ENCODE data around the gene PAQR4.
"Not testable (repeated sequence)": the region's sequence is repeated elsewhere in the genome, so short reads cannot be mapped to it uniquely, and the experiment has no call there.

The PAQR4 gene

GRCh38 chr16:2929693-2930092, 39.5 kb upstream of the PAQR4 start:
- H3K9me3 ChIP-seq (ENCODE audit: control insufficient read depth in 1 of 2, low read length in 2 of 2), result no peaks in the 10 kb centered on the region
- H3K4me1 ChIP-seq (ENCODE audit: control insufficient read depth in 1 of 2, insufficient read depth in 2 of 2, low read length in 2 of 2), result peaks cover 0 to 4% of the 10 kb centered on the region in 2 donors
- H3K36me3 ChIP-seq (ENCODE audit: control insufficient read depth in 1 of 2, insufficient read depth in 2 of 2, low read length in 2 of 2), result peaks cover 4 to 28% of the 10 kb centered on the region in 2 donors
- no peak overlapping the region for H3K4me3 ChIP-seq (ENCODE audit: low read depth in 1 of 2, low read length in 2 of 2)
- no peaks in the 10 kb centered on the region for H3K27me3 ChIP-seq (ENCODE audit: control insufficient read depth in 1 of 2, insufficient read depth in 2 of 2, low read length in 2 of 2)
- H3K27ac ChIP-seq (ENCODE audit: low read depth, low read length), result no peak overlapping the region
- no peak overlapping the region for H3K9ac ChIP-seq (ENCODE audit: low read depth in 1 of 2, low read length in 2 of 2)

- no peak overlapping the region for H3K27ac ChIP-seq (ENCODE audit: low read depth, low read length)
- peaks cover 4 to 28% of the 10 kb centered on the region in 2 donors for H3K36me3 ChIP-seq (ENCODE audit: control insufficient read depth in 1 of 2, insufficient read depth in 2 of 2, low read length in 2 of 2)
- no peak overlapping the region for H3K9ac ChIP-seq (ENCODE audit: low read depth in 1 of 2, low read length in 2 of 2)
- H3K27me3 ChIP-seq (ENCODE audit: control insufficient read depth in 1 of 2, insufficient read depth in 2 of 2, low read length in 2 of 2), result no peaks in the 10 kb centered on the region
- H3K4me3 ChIP-seq (ENCODE audit: low read depth in 1 of 2, low read length in 2 of 2), result no peak overlapping the region
- peaks cover 0 to 4% of the 10 kb centered on the region in 2 donors for H3K4me1 ChIP-seq (ENCODE audit: control insufficient read depth in 1 of 2, insufficient read depth in 2 of 2, low read length in 2 of 2)
- H3K9me3 ChIP-seq (ENCODE audit: control insufficient read depth in 1 of 2, low read length in 2 of 2), result no peaks in the 10 kb centered on the region
Observed at GRCh38 chr16:2930236-2930635, 38.9 kb upstream of the PAQR4 start.

DNA sequence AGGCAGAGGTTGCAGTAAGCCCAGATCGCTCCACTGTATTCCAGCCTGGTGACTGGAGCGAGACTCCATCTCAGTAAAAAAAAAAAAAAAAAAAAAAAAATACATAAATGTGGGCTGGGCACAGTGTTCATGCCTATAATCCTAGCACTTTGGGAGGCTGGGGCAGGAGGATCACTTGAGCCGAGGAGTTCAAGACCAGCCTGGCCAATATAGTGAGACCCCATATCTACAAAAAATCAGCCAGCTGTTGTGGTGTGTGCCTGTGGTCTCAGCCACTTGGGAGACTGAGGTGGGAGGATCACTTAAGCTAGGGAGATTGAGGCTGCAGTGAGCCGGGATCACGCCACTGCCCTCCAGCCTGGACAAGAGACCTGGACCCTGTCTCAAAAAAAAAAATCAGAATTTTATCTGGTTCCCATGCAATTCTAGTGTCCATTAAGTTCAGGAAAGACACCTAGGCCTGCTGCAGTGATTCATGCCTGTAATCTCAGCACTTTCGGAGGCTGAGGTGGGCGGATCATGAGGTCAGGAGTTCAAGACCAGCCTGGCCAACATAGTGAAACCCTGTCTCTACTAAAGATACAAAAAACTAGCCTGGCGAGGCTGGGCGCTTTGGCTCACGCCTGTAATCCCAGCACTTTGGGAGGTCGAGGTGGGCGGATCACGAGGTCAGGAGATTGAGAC, 37.8 kb upstream of the PAQR4 start:
- not testable (repeated sequence) for H3K27me3 ChIP-seq (ENCODE audit: control insufficient read depth in 1 of 2, insufficient read depth in 2 of 2, low read length in 2 of 2); H3K9me3 ChIP-seq (ENCODE audit: control insufficient read depth in 1 of 2, low read length in 2 of 2); H3K9ac ChIP-seq (ENCODE audit: low read depth in 1 of 2, low read length in 2 of 2); H3K27ac ChIP-seq (ENCODE audit: low read depth, low read length); H3K4me1 ChIP-seq (ENCODE audit: control insufficient read depth in 1 of 2, insufficient read depth in 2 of 2, low read length in 2 of 2); H3K4me3 ChIP-seq (ENCODE audit: low read depth in 1 of 2, low read length in 2 of 2)
- peaks cover 4 to 34% of the 10 kb centered on the region in 2 donors for H3K36me3 ChIP-seq (ENCODE audit: control insufficient read depth in 1 of 2, insufficient read depth in 2 of 2, low read length in 2 of 2)

- peaks cover 4 to 51% of the 10 kb centered on the region in 2 donors for H3K36me3 ChIP-seq (ENCODE audit: control insufficient read depth in 1 of 2, insufficient read depth in 2 of 2, low read length in 2 of 2)
- no peaks in the 10 kb centered on the region for H3K9me3 ChIP-seq (ENCODE audit: control insufficient read depth in 1 of 2, low read length in 2 of 2)
- no peaks in the 10 kb centered on the region for H3K27me3 ChIP-seq (ENCODE audit: control insufficient read depth in 1 of 2, insufficient read depth in 2 of 2, low read length in 2 of 2)
- no peak overlapping the region for H3K9ac ChIP-seq (ENCODE audit: low read depth in 1 of 2, low read length in 2 of 2)
- no peaks in the 10 kb centered on the region for H3K4me1 ChIP-seq (ENCODE audit: control insufficient read depth in 1 of 2, insufficient read depth in 2 of 2, low read length in 2 of 2)
- no peak overlapping the region for H3K4me3 ChIP-seq (ENCODE audit: low read depth in 1 of 2, low read length in 2 of 2)
- H3K27ac ChIP-seq (ENCODE audit: low read depth, low read length), result no peak overlapping the region
Observed at GRCh38 chr16:2933136-2933535, 36.0 kb upstream of the PAQR4 start.

DNA sequence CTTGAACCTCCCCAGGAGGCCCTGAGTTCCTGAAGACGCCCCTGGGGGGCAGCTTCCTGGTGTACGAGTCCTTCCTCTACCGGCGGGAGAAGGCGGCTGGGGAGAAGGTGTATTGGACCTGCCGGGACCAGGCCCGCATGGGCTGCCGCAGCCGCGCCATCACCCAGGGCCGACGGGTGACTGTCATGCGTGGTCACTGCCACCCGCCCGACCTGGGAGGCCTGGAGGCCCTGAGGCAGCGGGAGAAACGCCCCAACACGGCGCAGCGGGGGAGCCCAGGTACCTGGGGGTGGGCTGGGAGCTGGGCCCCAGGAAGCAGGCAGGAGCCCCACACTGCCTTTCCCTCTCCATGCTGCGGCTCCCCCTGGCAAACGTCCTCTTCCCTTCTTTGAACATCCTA, 35.4 kb upstream of the PAQR4 start:
- Histone ChIP-seq H3K4me3 (ENCODE audit: low read depth in 1 of 2, low read length in 2 of 2) (no peak overlapping the region), H3K9me3 (ENCODE audit: control insufficient read depth in 1 of 2, low read length in 2 of 2) (no peaks in the 10 kb centered on the region), H3K27me3 (ENCODE audit: control insufficient read depth in 1 of 2, insufficient read depth in 2 of 2, low read length in 2 of 2) (no peaks in the 10 kb centered on the region), H3K27ac (ENCODE audit: low read depth, low read length) (no peak overlapping the region), H3K36me3 (ENCODE audit: control insufficient read depth in 1 of 2, insufficient read depth in 2 of 2, low read length in 2 of 2) (peaks cover 4 to 54% of the 10 kb centered on the region in 2 donors), H3K9ac (ENCODE audit: low read depth in 1 of 2, low read length in 2 of 2) (no peak overlapping the region), H3K4me1 (ENCODE audit: control insufficient read depth in 1 of 2, insufficient read depth in 2 of 2, low read length in 2 of 2) (no peaks in the 10 kb centered on the region)

- peaks cover 4 to 62% of the 10 kb centered on the region in 2 donors for H3K36me3 ChIP-seq (ENCODE audit: control insufficient read depth in 1 of 2, insufficient read depth in 2 of 2, low read length in 2 of 2)
- no peak overlapping the region for H3K4me3 ChIP-seq (ENCODE audit: low read depth in 1 of 2, low read length in 2 of 2)
Observed at GRCh38 chr16:2934450-2934849, 34.7 kb upstream of the PAQR4 start.

GRCh38 chr16:2936436-2937011, 32.6 kb upstream of the PAQR4 start:
- Histone ChIP-seq H3K9ac (ENCODE audit: low read depth in 1 of 2, low read length in 2 of 2) (no peak overlapping the region), H3K9me3 (ENCODE audit: control insufficient read depth in 1 of 2, low read length in 2 of 2) (no peaks in the 10 kb centered on the region), H3K4me1 (ENCODE audit: control insufficient read depth in 1 of 2, insufficient read depth in 2 of 2, low read length in 2 of 2) (no peaks in the 10 kb centered on the region), H3K36me3 (ENCODE audit: control insufficient read depth in 1 of 2, insufficient read depth in 2 of 2, low read length in 2 of 2) (peaks cover 11 to 69% of the 10 kb centered on the region in 2 donors), H3K27me3 (ENCODE audit: control insufficient read depth in 1 of 2, insufficient read depth in 2 of 2, low read length in 2 of 2) (no peaks in the 10 kb centered on the region), H3K4me3 (ENCODE audit: low read depth in 1 of 2, low read length in 2 of 2) (no peak overlapping the region), H3K27ac (ENCODE audit: low read depth, low read length) (no peak overlapping the region)

More at GRCh38 chr16:2934450-2934849, 34.7 kb upstream of the PAQR4 start:
- Histone ChIP-seq H3K4me1 (ENCODE audit: control insufficient read depth in 1 of 2, insufficient read depth in 2 of 2, low read length in 2 of 2) (no peaks in the 10 kb centered on the region), H3K9me3 (ENCODE audit: control insufficient read depth in 1 of 2, low read length in 2 of 2) (no peaks in the 10 kb centered on the region), H3K27me3 (ENCODE audit: control insufficient read depth in 1 of 2, insufficient read depth in 2 of 2, low read length in 2 of 2) (no peaks in the 10 kb centered on the region), H3K9ac (ENCODE audit: low read depth in 1 of 2, low read length in 2 of 2) (no peak overlapping the region), H3K27ac (ENCODE audit: low read depth, low read length) (no peak overlapping the region)

- Histone ChIP-seq H3K36me3 (ENCODE audit: control insufficient read depth in 1 of 2, insufficient read depth in 2 of 2, low read length in 2 of 2) (peaks cover 11 to 73% of the 10 kb centered on the region in 2 donors), H3K9me3 (ENCODE audit: control insufficient read depth in 1 of 2, low read length in 2 of 2) (no peaks in the 10 kb centered on the region), H3K4me3 (ENCODE audit: low read depth in 1 of 2, low read length in 2 of 2) (no peak overlapping the region), H3K9ac (ENCODE audit: low read depth in 1 of 2, low read length in 2 of 2) (no peak overlapping the region), H3K27ac (ENCODE audit: low read depth, low read length) (no peak overlapping the region), H3K27me3 (ENCODE audit: control insufficient read depth in 1 of 2, insufficient read depth in 2 of 2, low read length in 2 of 2) (no peaks in the 10 kb centered on the region), H3K4me1 (ENCODE audit: control insufficient read depth in 1 of 2, insufficient read depth in 2 of 2, low read length in 2 of 2) (no peaks in the 10 kb centered on the region)
Observed at GRCh38 chr16:2937170-2937569, 32.0 kb upstream of the PAQR4 start.

DNA sequence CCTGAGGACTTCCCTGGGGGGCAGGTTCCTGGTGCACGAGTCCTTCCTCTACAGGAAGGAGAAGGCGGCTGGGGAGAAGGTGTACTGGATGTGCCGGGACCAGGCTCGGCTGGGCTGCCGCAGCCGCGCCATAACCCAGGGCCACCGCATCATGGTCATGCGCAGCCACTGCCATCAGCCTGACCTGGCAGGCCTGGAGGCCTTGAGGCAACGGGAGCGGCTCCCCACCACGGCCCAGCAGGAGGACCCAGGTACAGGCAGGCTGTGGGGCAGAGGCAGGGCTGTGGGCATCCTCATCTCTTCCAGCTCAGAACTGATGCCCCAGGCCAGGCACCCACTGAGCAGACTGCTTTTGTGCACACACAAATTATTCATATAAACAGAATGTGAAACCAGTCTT, 30.9 kb upstream of the PAQR4 start:
- H3K36me3 ChIP-seq (ENCODE audit: control insufficient read depth in 1 of 2, insufficient read depth in 2 of 2, low read length in 2 of 2), result peaks cover 11 to 75% of the 10 kb centered on the region in 2 donors

DNA sequence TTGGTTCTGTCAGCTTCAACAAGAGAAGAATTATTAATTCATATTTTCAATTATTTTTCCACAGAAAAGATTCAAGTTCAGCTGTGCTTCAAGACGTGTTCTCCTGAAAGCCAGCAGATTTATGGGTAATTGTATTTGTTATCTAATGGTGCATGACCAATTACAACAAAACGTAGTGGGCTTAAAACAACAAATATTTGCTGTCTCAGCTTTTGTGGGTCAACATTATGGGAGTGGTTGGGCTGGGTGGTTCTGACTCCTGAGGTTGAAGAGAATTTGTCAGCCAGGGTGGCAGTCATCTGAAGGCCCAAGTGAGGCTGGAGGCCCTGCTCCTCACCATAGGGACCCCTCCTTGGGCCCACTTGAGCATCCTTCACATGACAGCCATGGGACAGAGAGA, 29.2 kb upstream of the PAQR4 start:
- no peaks in the 10 kb centered on the region for H3K4me1 ChIP-seq (ENCODE audit: control insufficient read depth in 1 of 2, insufficient read depth in 2 of 2, low read length in 2 of 2)

More for the DNA sequence above, 30.9 kb upstream of the PAQR4 start:
- Histone ChIP-seq H3K27me3 (ENCODE audit: control insufficient read depth in 1 of 2, insufficient read depth in 2 of 2, low read length in 2 of 2) (no peaks in the 10 kb centered on the region), H3K27ac (ENCODE audit: low read depth, low read length) (no peak overlapping the region), H3K4me1 (ENCODE audit: control insufficient read depth in 1 of 2, insufficient read depth in 2 of 2, low read length in 2 of 2) (no peaks in the 10 kb centered on the region), H3K4me3 (ENCODE audit: low read depth in 1 of 2, low read length in 2 of 2) (no peak overlapping the region), H3K9ac (ENCODE audit: low read depth in 1 of 2, low read length in 2 of 2) (no peak overlapping the region), H3K9me3 (ENCODE audit: control insufficient read depth in 1 of 2, low read length in 2 of 2) (no peaks in the 10 kb centered on the region)

More for the DNA sequence above, 29.2 kb upstream of the PAQR4 start:
- no peak overlapping the region for H3K27ac ChIP-seq (ENCODE audit: low read depth, low read length)
- no peaks in the 10 kb centered on the region for H3K9me3 ChIP-seq (ENCODE audit: control insufficient read depth in 1 of 2, low read length in 2 of 2)
- no peak overlapping the region for H3K4me3 ChIP-seq (ENCODE audit: low read depth in 1 of 2, low read length in 2 of 2)
- H3K9ac ChIP-seq (ENCODE audit: low read depth in 1 of 2, low read length in 2 of 2), result no peak overlapping the region
- H3K27me3 ChIP-seq (ENCODE audit: control insufficient read depth in 1 of 2, insufficient read depth in 2 of 2, low read length in 2 of 2), result no peaks in the 10 kb centered on the region
- H3K36me3 ChIP-seq (ENCODE audit: control insufficient read depth in 1 of 2, insufficient read depth in 2 of 2, low read length in 2 of 2), result peaks cover 8 to 68% of the 10 kb centered on the region in 2 donors
